HG03139 (cell line): Measurements from ENCODE around the gene TFEB.

Experiments
- ATAC-seq: cut with Tn5 transposase; IDR thresholded peaks from one replicate; pipeline ENCODE4 v1.9.1; 2021; ENCODE audit not compliant: unreplicated experiment

TFEB gene

GRCh38 chr6:41739041-41739440 lies 3.6 kb upstream of the TFEB start:
- no peak for ATAC-seq

GRCh38 chr6:41737591-41738130 lies 2.3 kb upstream of the TFEB start:
- no peak for ATAC-seq

GRCh38 chr6:41736800-41737555 lies 1.6 kb upstream of the TFEB start:
- no peak for ATAC-seq

GRCh38 chr6:41736186-41736733 lies 852 bp upstream of the TFEB start:
- ATAC-seq = no peak

- ATAC-seq = peak; percentile 17
Measured at GRCh38 chr6:41734666-41735426, 562 bp downstream of the TFEB start.

GRCh38 chr6:41733707-41734665 lies 1.4 kb downstream of the TFEB start:
- peak; percentile 43 for ATAC-seq

- no peak for ATAC-seq
Measured at GRCh38 chr6:41733360-41733706, 2.1 kb downstream of the TFEB start.

- peak; percentile 26 for ATAC-seq
Measured at GRCh38 chr6:41732591-41733359, 2.6 kb downstream of the TFEB start.

GRCh38 chr6:41732149-41732548 lies 3.3 kb downstream of the TFEB start:
- ATAC-seq = no peak

GRCh38 chr6:41731561-41732086 lies 3.8 kb downstream of the TFEB start:
- ATAC-seq = no peak

- ATAC-seq = no peak
Measured at GRCh38 chr6:41730531-41731436, 4.6 kb downstream of the TFEB start.

GRCh38 chr6:41729624-41730023 lies 5.8 kb downstream of the TFEB start:
- no peak for ATAC-seq

GRCh38 chr6:41728954-41729353 lies 6.5 kb downstream of the TFEB start:
- no peak for ATAC-seq

- no peak for ATAC-seq
Measured at GRCh38 chr6:41728073-41728936, 7.1 kb downstream of the TFEB start.

GRCh38 chr6:41727705-41728072 lies 7.7 kb downstream of the TFEB start:
- ATAC-seq = no peak

GRCh38 chr6:41726876-41727275 lies 8.5 kb downstream of the TFEB start:
- ATAC-seq = no peak

- ATAC-seq = no peak
Measured at GRCh38 chr6:41724586-41725501, 10.6 kb downstream of the TFEB start.
